GM12865 (cell line): ENCODE measurements around the gene RHPN2.

Experiments
- DNase-seq: peaks from one replicate; pipeline ENCODE4 v3.0.0; 2010; ENCODE audit warnings: low read depth
- H3K4me3 ChIP-seq: 2 replicates; pipeline ENCODE4 v1.5.1; 2011; ENCODE audit warnings: mild to moderate bottlenecking, low read depth, low read length, control low read depth
- TF ChIP-seq, protein P1 (sequence below): IDR thresholded peaks from 2 replicates; pipeline ENCODE4 v1.5.1; 2011; ENCODE audit warnings: low read length, control low read depth, low read depth, inconsistent platforms; ENCODE audit not compliant: insufficient read depth; ENCODE audit errors: missing control alignments

The RHPN2 gene

DNA sequence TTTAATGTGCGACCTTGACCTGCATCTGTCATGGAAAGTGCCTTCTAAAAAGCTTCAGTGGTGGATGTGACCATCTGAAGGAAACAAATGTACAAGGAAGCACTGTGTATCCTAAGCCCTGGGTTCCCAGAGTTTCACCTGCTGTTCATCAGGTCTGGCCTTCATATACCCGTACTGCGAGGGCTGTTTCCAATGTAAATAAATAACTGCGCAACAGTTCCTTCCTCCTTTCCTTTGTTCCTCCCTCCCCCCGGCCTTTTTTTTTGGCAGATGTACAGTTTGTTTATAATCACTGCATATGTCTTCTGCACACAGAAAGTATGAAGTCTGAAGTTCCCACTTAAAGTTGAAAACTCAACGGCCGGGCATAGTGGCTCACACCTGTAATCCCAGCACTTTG, 87.4 kb downstream of the RHPN2 start:
- no peak overlapping the region for H3K4me3 ChIP-seq
- DNase-seq, result no peak
- TF ChIP-seq, protein P1, sequence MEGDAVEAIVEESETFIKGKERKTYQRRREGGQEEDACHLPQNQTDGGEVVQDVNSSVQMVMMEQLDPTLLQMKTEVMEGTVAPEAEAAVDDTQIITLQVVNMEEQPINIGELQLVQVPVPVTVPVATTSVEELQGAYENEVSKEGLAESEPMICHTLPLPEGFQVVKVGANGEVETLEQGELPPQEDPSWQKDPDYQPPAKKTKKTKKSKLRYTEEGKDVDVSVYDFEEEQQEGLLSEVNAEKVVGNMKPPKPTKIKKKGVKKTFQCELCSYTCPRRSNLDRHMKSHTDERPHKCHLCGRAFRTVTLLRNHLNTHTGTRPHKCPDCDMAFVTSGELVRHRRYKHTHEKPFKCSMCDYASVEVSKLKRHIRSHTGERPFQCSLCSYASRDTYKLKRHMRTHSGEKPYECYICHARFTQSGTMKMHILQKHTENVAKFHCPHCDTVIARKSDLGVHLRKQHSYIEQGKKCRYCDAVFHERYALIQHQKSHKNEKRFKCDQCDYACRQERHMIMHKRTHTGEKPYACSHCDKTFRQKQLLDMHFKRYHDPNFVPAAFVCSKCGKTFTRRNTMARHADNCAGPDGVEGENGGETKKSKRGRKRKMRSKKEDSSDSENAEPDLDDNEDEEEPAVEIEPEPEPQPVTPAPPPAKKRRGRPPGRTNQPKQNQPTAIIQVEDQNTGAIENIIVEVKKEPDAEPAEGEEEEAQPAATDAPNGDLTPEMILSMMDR, result no peak

DNA sequence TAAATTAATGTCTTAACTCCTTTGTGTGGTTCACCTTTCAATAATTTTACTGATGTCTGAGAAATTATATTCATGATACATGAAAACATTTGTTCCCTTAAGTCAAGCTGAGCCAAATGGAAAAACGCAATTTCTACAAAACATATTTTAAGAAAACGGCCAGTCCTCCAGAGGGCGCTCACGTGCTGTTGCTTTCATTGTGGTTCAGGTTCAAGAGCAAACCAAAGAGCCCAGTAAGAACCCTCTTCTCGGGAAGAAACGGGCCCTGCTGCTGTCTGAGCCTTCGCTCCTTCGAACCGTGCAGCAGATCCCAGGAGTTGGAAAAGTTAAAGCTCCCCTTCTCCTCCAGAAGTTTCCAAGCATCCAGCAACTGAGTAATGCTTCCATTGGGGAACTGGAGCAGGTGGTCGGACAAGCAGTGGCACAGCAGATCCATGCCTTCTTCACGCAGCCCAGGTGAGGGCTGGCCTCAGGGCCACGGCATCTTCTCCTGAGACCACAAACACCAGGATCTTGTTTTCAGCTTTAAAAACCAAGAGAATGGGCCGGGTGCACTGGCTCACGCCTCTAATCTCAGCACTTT, 88.4 kb downstream of the RHPN2 start:
- DNase-seq, result peak; percentile 70
- TF ChIP-seq, protein P1, result peak; percentile 75
- H3K4me3 ChIP-seq, result no peak overlapping the region

DNA sequence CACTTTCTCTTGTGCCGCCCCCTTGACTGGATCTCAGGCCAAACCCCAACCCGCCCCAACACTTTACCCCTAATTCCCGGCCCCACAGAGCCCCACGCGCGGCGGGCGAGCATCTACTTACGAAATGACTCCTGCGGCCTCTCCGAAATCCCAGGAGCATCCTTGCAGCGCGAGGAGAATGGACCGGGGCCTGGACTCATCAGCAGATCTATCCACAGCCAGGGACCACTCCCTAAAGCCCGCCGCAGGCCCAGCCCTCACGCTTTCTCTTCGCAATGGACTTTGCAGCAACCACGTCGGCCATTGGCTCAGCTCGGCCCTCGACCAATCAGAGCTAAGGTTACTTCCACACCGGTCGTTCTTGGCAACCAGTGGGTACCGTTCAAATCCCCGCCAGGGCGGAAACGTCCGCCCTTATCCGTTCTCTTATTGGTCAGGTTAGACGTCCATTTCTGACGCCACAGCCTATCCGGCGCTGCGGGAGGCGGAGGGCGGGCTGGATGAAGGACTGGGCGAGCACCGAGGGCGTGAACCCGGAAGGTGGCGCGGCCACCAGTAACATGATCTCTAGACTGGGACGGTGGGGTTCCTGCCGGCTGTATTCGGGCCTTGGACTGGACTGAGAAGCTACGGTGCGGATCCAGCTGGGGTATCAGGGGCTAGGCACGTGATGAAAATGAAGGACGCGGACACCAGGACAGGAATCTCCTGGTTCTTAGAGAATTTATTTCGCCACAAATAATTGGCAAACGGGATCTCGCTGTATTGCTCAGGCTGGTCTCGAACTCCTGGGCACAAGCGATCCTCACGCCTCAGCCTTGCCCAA, 92.8 kb downstream of the RHPN2 start, which contains the start of the genes CEP89 and FAAP24:
CEP89 (minus strand) TSS at position 244 of the 826 bp plus-strand sequence; CDS start at position 160, 84 bp downstream.
FAAP24 (plus strand) TSS at position 528 of the 826 bp plus-strand sequence. CDS start 955 bp downstream, outside the sequence.
- H3K4me3 ChIP-seq, result peak within 1 kb of the TSS; percentile 73
- peak; percentile 100 for DNase-seq
- TF ChIP-seq, protein P1, result no peak

DNA sequence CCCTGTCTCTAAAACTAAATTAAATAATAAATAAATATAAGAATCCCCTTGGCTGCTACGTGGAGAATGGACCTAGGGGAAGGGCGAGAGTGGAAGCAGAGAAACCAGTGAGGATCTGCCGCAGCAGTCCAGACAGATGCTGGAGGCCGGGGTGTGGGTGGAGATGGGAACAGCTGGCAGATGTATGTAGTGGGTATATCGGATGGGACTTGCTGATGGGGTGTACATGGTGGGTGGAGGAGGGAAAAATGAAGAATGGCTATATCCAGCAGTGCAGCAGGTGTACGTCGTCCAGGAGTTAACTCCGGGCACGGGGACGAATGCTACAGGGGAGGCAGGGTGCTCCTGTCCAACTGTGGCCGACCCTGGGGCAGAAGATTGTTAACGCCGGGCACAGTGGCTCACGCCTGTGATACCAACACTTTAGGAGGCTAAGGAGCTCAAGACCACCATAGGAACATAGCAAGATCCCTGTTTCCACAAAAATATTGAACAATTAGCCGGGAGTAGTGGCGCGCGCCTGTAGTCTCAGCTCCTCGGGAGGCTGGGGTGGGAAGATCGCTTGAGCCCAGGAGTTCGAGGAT, 93.6 kb downstream of the RHPN2 start:
- TF ChIP-seq, protein P1, result no peak
- H3K4me3 ChIP-seq, result peak overlapping the region; percentile 73
- no peak for DNase-seq

DNA sequence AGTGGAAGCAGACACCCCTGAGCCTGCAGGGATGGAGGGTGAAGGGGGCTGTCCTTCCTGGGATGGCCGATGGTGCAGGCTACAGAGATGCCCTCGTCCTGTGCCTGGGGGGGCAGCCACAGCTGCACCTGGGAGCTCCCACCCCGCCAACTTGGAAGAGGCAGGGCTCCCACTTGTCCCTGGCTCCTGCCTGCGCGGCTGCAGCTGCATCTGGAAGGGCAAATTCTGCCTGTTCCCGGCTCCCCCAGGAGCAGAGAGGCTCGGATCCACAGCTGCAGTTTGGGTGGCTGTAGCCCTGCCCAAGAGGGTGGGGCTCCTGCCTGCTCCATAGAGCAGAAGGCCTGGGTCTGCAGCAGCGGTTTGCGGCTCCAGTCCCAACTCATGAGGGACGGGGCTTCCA, 95.1 kb downstream of the RHPN2 start:
- TF ChIP-seq, protein P1, result no peak
- no peak overlapping the region for H3K4me3 ChIP-seq
- DNase-seq, result no peak

DNA sequence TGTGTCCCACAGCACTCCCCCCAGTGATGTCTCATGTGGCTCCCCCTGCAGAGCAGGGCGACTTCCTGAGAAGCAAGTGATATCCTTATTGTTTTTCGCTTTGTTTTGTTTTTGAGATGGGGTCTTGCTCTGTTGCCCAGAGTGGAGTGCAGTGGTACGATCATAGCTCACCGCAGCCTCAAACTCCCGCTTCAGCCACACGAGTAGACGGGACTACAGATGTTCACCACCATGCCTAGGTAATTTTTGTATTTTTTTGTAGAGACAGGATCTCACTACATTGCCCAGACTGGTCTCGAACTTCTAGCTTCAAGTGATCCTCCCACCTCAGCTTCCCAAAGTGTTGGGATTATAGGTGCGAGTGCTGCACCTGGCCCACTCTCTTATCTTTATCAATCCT, 97.9 kb downstream of the RHPN2 start:
- TF ChIP-seq, protein P1, result no peak
- H3K4me3 ChIP-seq, result no peak overlapping the region
- no peak for DNase-seq
